Measurements from ENCODE around the gene DCDC2B.
"Not testable (repeated sequence)": the region's sequence is repeated elsewhere in the genome, so short reads cannot be mapped to it uniquely, and the experiment has no call there.

The DCDC2B gene

DNA sequence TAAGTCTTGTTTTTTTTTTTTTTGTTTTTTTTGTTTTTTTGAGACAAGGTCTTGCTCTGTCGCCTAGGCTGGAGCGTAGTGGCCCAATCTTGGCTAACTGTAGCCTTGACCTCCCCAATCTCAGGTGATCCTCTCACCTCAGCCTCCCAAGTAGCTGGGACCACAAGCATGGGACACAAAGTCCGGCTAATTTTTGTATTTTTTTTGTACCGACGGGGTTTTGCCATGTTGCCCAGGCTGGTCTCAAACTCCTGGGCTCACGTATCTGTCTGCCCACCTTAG lies 48.3 kb downstream of the DCDC2B start:
- no peak for DNase-seq (ENCODE audit: low read depth)
- TF ChIP-seq, protein P1, sequence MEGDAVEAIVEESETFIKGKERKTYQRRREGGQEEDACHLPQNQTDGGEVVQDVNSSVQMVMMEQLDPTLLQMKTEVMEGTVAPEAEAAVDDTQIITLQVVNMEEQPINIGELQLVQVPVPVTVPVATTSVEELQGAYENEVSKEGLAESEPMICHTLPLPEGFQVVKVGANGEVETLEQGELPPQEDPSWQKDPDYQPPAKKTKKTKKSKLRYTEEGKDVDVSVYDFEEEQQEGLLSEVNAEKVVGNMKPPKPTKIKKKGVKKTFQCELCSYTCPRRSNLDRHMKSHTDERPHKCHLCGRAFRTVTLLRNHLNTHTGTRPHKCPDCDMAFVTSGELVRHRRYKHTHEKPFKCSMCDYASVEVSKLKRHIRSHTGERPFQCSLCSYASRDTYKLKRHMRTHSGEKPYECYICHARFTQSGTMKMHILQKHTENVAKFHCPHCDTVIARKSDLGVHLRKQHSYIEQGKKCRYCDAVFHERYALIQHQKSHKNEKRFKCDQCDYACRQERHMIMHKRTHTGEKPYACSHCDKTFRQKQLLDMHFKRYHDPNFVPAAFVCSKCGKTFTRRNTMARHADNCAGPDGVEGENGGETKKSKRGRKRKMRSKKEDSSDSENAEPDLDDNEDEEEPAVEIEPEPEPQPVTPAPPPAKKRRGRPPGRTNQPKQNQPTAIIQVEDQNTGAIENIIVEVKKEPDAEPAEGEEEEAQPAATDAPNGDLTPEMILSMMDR (IDR thresholded peaks at IDR 0.05; ENCODE audit: low read depth, low read length, missing control alignments): no peak

DNA sequence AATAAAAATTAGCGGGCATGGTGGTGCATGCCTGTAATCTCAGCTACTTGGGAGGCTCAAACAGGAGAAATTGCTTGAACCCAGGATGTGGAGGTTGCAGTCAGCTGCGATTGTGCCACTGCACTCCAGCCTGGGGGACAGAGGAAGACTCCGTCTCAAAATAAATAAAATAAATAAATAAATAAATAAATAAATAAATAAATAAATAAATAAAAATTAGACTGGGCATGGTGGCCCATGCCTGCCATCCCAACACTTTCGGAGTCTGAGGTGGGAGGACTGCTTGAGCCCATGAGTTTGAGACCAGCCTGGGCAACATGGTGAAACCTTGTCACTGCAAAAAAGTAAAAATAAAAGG lies 54.3 kb downstream of the DCDC2B start:
- not testable (repeated sequence) for H3K4me3 ChIP-seq (ENCODE audit: low read depth, low read length); DNase-seq (ENCODE audit: low read depth)

More for the DNA sequence above, 48.3 kb downstream of the DCDC2B start:
- H3K4me3 ChIP-seq (ENCODE audit: low read depth, low read length): no peak overlapping the region

DNA sequence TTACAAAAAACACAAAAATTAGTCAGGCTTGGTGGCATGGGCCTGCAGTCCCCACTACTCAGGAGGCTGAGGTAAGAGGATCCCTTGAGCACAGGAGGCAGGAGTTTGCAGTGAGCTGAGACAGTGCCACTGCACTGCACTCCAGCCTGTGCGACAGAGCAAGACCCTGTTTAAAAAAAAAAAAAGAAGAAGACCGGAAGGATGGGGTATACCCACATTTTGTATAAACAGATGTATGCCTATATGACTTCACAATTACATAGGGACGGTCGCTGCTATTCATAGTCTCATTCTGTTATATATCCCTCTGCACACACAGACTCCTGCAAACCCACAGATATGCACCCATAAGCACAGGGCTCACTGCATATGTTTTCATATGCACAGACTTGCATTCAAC lies 54.9 kb downstream of the DCDC2B start:
- TF ChIP-seq, protein P1 (IDR thresholded peaks at IDR 0.05; ENCODE audit: low read depth, low read length, missing control alignments): no peak
- H3K4me3 ChIP-seq (ENCODE audit: low read depth, low read length): no peak overlapping the region; the same call in 1 of the 2 replicates

More for the DNA sequence above, 54.9 kb downstream of the DCDC2B start:
- no peak for DNase-seq (ENCODE audit: low read depth)
